Globus pallidus (tissue), 1 donor: ENCODE data around the gene MED27.
"Not testable (repeated sequence)": the region's sequence is repeated elsewhere in the genome, so short reads cannot be mapped to it uniquely, and the experiment has no call there.

Experiments used
- DNase-seq: peaks from one replicate; pipeline ENCODE4 v3.0.0-alpha.2; 2015; ENCODE audit warnings: low spot score

The MED27 gene

GRCh38 chr9:131923132-131923671 is 156.5 kb downstream of the MED27 start:
- DNase-seq, result no peak

DNA sequence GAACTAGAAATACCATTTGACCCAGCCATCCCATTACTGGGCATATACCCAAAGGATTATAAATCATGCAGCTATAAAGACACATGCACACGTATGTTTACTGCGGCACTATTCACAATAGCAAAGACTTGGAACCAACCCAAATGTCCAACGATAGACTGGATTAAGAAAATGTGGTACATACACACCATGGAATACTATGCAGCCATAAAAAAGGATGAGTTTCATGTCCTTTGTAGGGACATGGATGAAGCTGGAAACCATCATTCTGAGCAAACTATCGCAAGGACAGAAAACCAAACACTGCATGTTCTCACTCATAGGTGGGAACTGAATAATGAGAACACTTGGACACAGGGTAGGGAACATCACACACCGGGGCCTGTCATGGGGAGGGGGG is 158.0 kb downstream of the MED27 start:
- DNase-seq, result not testable (repeated sequence)

DNA sequence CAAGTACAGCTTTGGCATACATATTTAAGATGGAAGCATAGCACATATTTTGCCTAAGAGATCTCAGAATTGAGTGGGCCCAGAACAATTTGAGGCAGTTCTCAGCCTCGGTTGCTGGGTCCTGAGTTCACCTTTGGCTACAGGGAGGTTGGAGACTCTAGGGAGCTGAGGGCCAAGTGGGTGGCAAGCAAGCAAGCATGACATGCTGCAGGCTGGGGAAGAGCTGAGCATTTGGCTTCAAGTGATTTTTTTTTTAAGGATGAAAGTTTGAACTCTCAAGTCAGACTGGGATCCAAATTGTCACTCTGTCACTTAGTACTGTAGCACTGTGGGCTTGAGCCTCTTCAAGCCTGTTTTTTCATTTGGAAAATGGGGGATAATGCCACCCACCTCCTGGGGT is 160.5 kb downstream of the MED27 start:
- DNase-seq, result no peak

- no peak for DNase-seq
These were observed 161.2 kb downstream of the MED27 start for GRCh38 chr9:131918481-131918880.

DNA sequence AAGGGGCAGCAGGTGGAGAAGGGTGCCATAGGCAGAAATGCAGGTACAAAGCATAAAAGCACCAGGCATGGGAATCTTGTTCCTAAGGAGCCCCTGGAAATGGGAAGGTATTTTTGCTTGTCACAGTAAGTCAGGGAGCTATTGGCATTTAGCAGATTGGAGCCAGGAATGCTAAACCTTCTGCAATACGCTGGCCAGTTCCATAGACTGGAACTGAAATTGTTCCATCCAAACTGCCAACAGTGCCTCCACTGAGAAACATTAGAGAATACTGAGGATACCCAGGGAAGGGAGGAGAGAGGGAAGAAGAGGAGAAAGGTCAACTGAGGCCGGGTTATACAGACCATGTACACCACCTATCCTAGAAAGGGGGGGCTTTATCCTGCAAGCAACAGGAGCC is 162.7 kb downstream of the MED27 start:
- DNase-seq, result no peak

GRCh38 chr9:131915181-131915580 is 164.5 kb downstream of the MED27 start:
- DNase-seq, result no peak

DNA sequence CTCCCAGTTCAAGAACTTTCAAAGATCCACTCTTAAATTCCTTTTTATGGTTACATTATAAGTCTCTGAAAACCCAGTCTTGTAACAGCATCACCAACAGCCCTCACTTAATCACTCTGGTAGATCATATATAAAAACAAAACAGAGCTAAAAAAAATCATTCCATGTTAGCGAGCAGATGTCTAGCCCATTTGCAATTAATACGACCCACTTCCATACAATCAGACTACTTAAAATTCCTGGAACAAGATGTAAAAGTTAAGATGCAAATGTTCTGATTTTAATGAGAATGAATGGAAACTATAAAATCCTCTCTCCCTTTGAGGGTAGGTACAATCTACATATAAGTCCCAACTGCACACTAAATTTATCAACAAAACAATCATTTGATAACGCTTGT is 167.0 kb downstream of the MED27 start:
- no peak for DNase-seq

- DNase-seq, result no peak
These were observed 167.6 kb downstream of the MED27 start for GRCh38 chr9:131912069-131912468.

DNA sequence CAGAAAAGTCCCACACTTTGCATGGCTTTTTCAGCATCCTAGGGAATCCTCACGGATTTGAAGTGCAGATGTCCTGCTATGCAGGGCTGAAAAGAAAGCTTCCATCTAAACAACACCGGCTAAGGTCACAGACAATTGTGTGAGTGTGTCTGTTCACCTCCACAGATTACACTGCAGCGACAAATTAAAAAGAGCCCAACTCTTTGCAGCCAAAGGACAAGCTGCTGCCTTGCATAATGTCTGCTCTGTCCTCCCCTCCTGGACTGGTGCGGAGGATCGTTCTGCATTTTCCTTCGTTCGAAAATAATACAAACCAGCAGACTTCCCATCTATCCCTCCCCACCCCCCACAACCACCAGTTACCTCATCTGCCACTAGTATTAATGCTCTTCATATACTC is 169.1 kb downstream of the MED27 start:
- no peak for DNase-seq

DNA sequence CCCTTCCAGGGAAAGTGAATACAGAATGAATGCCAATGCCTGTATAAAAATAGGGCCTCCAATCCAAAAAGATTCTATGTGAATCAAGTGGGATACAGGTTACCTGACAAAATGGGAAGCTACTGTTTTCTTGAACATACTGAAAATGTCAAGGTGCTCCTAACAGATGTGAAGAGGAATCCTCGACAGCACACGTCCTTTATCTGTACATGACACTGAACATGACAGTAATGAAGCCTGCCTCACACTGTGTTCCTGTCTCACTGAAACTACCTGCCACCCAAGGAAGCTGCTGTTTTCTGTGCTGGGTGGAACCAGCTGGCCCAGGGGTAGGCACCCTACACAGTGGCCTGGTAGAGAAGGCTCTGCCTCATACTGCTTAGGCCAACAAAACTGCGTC is 174.5 kb downstream of the MED27 start:
- no peak for DNase-seq

- no peak for DNase-seq
These were observed 180.1 kb downstream of the MED27 start for GRCh38 chr9:131899296-131900228.

- DNase-seq, result no peak
These were observed 186.7 kb downstream of the MED27 start for GRCh38 chr9:131892902-131893500.

GRCh38 chr9:131892162-131892707 is 187.4 kb downstream of the MED27 start:
- DNase-seq, result no peak

DNA sequence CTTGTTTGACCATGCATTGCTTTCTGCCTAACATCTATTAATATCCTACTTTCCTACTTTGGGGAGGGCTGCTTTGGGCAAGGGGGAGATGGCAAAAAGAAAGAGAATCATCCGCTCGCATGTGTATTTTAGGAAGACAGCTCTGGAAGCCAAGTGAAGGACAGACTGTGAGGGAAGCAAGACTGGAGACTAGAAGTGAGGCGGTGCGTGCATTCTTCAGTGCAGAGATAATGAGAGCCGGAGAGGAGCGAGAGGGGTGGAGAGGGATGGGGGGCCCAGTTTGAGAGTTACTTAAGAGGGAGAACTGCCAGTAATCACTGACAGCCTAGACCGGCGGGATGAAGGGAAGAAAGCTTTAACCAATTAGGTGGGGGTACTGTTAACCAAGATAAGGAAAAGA is 188.1 kb downstream of the MED27 start:
- no peak for DNase-seq

GRCh38 chr9:131889437-131890251 is 190.0 kb downstream of the MED27 start:
- DNase-seq, result no peak

DNA sequence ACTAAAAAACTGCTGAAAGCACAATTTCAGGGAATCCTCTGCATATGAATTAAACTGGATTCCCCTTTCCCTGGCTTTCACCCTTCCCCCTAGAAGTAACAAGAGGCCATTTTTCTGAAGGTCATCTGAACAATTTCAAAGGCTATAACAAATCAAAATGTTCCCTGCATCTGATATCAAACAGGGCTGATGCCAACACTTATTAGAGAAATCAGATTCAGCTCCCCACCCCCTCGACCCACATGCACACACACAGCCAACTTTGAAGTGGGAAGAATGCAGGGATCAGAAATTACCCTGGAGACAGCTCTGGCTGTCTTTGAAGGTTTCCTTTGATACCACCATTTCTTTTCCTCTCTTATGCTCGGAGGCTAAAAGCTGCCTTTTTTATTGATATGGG is 190.7 kb downstream of the MED27 start:
- no peak for DNase-seq

- DNase-seq, result no peak
These were observed 192.0 kb downstream of the MED27 start for GRCh38 chr9:131887680-131888079.

DNA sequence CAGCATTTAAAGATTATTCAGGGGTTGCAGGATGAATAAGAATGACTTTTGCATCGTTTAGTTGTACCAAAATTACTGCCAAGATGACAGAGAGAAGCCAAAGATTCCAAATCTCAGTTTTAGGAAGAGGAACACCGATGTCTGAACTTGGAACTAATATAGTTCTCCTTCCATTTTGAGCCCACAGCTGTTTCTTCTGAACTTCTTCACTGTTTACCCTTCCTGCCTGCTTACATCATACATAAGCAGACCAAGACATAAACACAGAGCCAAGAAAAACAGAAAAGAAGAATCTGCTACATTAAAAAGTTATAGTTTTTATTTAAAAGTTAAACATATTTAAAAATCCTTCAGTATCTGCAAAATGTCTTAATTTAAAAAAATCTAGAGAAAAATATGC is 192.8 kb downstream of the MED27 start:
- DNase-seq, result no peak

DNA sequence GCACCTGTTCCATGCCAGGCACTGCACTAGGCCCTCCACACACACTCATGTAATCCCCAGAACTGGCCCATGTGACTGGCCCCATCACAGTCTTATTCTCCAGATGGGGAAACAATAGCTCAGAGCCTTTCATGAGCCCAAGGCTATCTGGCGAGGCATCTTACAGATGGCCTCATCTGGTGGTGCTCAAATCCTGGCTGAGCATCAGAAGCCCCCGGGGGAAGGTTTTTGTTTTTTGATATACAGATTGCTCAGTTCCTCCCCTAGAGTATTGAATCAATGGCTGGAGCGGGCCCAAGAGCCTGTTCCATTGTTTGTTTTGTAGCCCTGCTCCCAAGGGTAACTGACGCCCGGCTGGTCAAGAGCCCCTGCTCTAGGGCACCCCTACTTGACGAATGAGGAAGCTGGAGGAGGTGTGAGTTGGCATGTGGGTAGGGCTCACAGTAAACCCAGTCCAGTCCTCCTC is 194.5 kb downstream of the MED27 start:
- DNase-seq, result peak; percentile 30

- DNase-seq, result no peak
These were observed 195.4 kb downstream of the MED27 start for GRCh38 chr9:131884222-131884621.

- no peak for DNase-seq
These were observed 198.7 kb downstream of the MED27 start for GRCh38 chr9:131880833-131881583.
